Subcutaneous abdominal adipose tissue (tissue), 5 donors: ENCODE data around the gene PRPF39.

Source experiments
- H3K27ac ChIP-seq: one replicate; pipeline ENCODE4 v1.7.0; 2013; ENCODE audit warnings: low read depth, mild to moderate bottlenecking, inconsistent platforms, low read length, moderate library complexity
- H3K27me3 ChIP-seq, 5 donors: one replicate each; pipeline ENCODE4 v1.7.0; 2013; ENCODE audit warnings: low read length in 5 of 5, inconsistent platforms in 1 of 5; ENCODE audit not compliant: control insufficient read depth in 5 of 5, insufficient read depth in 4 of 5
- H3K36me3 ChIP-seq, 5 donors: one replicate each; pipeline ENCODE4 v1.7.0; 2013; ENCODE audit warnings: low read length in 5 of 5; ENCODE audit not compliant: control insufficient read depth in 5 of 5, insufficient read depth in 5 of 5
- H3K4me1 ChIP-seq, 5 donors: one replicate each; pipeline ENCODE4 v1.7.0; 2013; ENCODE audit warnings: low read length in 5 of 5, mild to moderate bottlenecking in 3 of 5, moderate library complexity in 1 of 5; ENCODE audit not compliant: control insufficient read depth in 5 of 5, insufficient read depth in 5 of 5
- H3K4me3 ChIP-seq, 5 donors: one replicate each; pipeline ENCODE4 v1.7.0; 2013; ENCODE audit warnings: low read length in 5 of 5, low read depth in 1 of 5
- H3K9ac ChIP-seq, 5 donors: one replicate each; pipeline ENCODE4 v1.7.0; 2013; ENCODE audit warnings: low read length in 5 of 5, mild to moderate bottlenecking in 4 of 5, moderate library complexity in 3 of 5
- H3K9me3 ChIP-seq, 5 donors: one replicate each; pipeline ENCODE4 v1.7.0; 2013; ENCODE audit warnings: low read length in 5 of 5; ENCODE audit not compliant: control insufficient read depth in 5 of 5
- donor health status: healthy.
- donor health status: healthy.
- donor health status: healthy.
- donor health status: healthy.
- donor health status: healthy.

The PRPF39 gene

DNA sequence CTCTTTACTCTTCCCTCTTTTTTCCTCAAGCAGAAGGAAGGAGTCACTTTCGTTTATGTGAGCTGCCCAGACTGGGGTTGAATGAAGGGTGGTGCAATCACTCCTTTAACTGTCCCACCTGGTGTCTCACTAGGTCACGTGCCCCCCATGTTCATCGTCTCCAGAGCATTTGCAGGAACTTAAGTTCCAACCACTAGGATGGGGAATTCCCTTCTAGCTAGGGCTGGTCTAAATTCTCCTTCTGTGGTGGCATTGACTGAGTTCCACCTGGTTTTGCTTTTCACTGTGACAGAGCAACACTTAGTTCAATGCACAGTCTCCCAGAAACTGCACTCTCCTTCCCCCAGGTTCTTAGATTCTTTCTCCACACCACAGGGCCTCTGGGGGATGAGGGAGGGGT, 61.3 kb downstream of the PRPF39 start:
- Histone ChIP-seq H3K9me3 (no peaks in the 10 kb centered on the region), H3K4me3 (no peak overlapping the region), H3K36me3 (peaks cover 0 to 5% (median 0%) of the 10 kb centered on the region in 5 donors), H3K27ac (no peak overlapping the region), H3K4me1 (no peaks in the 10 kb centered on the region), H3K9ac (no peak overlapping the region), H3K27me3 (no peaks in the 10 kb centered on the region)

DNA sequence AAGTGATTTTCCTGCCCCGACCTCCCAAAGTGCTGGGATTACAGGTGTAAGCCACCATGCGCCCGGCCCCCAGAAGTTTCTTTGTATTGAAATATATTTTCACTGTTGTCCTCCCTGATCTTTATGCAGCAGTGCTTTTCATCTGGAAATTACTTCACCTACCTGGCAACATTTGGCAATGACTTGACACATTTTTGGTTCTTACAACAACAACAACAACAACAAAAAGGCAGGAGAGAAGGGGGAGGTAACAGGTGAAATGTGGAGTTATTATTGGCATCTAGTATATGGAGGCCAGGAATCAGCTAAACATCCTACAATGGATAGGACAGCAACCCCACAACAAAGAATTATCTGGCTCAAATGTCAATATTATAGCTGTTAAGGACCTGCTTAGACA, 65.7 kb downstream of the PRPF39 start:
- no peak overlapping the region for H3K9ac ChIP-seq
- no peaks in the 10 kb centered on the region for H3K9me3 ChIP-seq
- no peak overlapping the region for H3K27ac ChIP-seq
- H3K4me1 ChIP-seq = no peaks in the 10 kb centered on the region
- no peaks in the 10 kb centered on the region for H3K27me3 ChIP-seq
- no peak overlapping the region for H3K4me3 ChIP-seq
- peaks cover 0 to 3% (median 0%) of the 10 kb centered on the region in 5 donors for H3K36me3 ChIP-seq

DNA sequence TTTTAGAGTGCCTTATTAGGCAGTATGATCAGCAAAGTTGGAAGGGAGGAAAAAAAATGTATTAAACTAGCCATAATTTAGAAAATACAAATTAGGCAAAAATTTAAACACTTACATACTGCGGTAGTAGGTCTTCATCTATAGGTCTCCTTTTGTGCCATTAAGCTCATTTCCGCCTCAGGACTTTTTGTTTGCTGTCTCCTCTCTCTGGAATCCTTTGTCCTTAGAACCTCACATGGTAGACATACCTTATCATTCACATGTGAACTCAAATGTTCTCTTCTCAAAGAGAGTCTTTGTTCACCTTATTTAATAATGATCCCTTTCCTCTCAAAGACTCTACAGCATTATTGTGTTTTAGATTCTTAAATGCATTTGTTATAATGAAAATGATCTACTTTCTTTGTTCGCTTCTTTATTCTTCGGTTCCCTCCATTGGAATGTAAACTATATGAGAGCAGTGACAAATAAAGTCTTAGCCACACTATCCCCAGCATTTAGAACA, 66.5 kb downstream of the PRPF39 start:
- Histone ChIP-seq H3K27ac (no peak overlapping the region), H3K27me3 (no peaks in the 10 kb centered on the region), H3K9me3 (no peaks in the 10 kb centered on the region), H3K4me1 (no peaks in the 10 kb centered on the region), H3K4me3 (no peak overlapping the region), H3K36me3 (peaks cover 0 to 3% (median 0%) of the 10 kb centered on the region in 5 donors), H3K9ac (no peak overlapping the region)

DNA sequence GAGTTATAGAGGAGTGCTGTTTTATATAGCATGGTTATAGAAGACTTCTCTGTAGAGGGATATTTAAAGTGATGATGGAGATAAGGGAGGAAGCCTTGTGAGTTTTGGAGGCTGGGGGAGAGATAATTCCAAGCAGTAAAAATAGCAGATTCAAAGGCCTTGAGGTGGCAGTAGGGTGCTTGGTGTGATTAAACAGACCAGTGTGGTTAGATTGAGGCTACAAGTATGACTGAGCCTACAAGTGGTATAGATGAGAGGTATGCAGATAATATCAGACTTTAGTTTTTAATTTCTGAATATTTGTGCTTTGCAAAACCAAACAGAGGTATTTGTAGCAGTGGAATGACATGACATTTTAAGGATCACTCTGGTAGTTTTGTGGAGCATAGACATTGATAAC, 72.2 kb downstream of the PRPF39 start:
- no peaks in the 10 kb centered on the region for H3K36me3 ChIP-seq
- H3K9ac ChIP-seq = no peak overlapping the region
- no peaks in the 10 kb centered on the region for H3K9me3 ChIP-seq
- H3K27me3 ChIP-seq = no peaks in the 10 kb centered on the region
- no peak overlapping the region for H3K27ac ChIP-seq
- no peaks in the 10 kb centered on the region for H3K4me1 ChIP-seq
- H3K4me3 ChIP-seq = no peak overlapping the region
